Superior temporal gyrus (tissue), 1 donor: Measurements from ENCODE around the gene KMT2C.

Source experiments
- DNase-seq: peaks from one replicate; pipeline ENCODE4 v3.0.0-alpha.2; 2016; ENCODE audit errors: extremely low spot score

KMT2C gene

GRCh38 chr7:152108359-152108758, 327.4 kb downstream of the KMT2C start:
- DNase-seq, result no peak

- DNase-seq, result no peak
Observed at GRCh38 chr7:152107945-152108344, 327.9 kb downstream of the KMT2C start.

GRCh38 chr7:152106990-152107389, 328.8 kb downstream of the KMT2C start:
- no peak for DNase-seq

- no peak for DNase-seq
Observed at GRCh38 chr7:152105205-152105604, 330.6 kb downstream of the KMT2C start.

GRCh38 chr7:152103691-152104090, 332.1 kb downstream of the KMT2C start:
- DNase-seq, result no peak

- no peak for DNase-seq
Observed at GRCh38 chr7:152103066-152103465, 332.7 kb downstream of the KMT2C start.

GRCh38 chr7:152097330-152097729, 338.5 kb downstream of the KMT2C start:
- DNase-seq, result no peak

GRCh38 chr7:152095771-152096170, 340.0 kb downstream of the KMT2C start:
- DNase-seq, result no peak

- DNase-seq, result no peak
Observed at GRCh38 chr7:152093717-152094116, 342.1 kb downstream of the KMT2C start.

GRCh38 chr7:152090747-152091146, 345.1 kb downstream of the KMT2C start:
- no peak for DNase-seq

- DNase-seq, result no peak
Observed at GRCh38 chr7:152089183-152089582, 346.6 kb downstream of the KMT2C start.

GRCh38 chr7:152086513-152086912, 349.3 kb downstream of the KMT2C start:
- DNase-seq, result no peak

- DNase-seq, result no peak
Observed at GRCh38 chr7:152085131-152085530, 350.7 kb downstream of the KMT2C start.
